SKM-1 (cell line): ENCODE data around the gene NACC2.

Source experiments
- DNase-seq: peaks from one replicate; lab custom pipeline; 2025; ENCODE audit not compliant: unreplicated experiment; lab: John Stamatoyannopoulos, UW

Gene NACC2

GRCh38 chr9:135965124-135965756 is 129.8 kb downstream of the NACC2 start:
- DNase-seq = no peak

- DNase-seq = no peak
These were observed 131.2 kb downstream of the NACC2 start for GRCh38 chr9:135963938-135964337.

- no peak for DNase-seq
These were observed 131.8 kb downstream of the NACC2 start for GRCh38 chr9:135963338-135963737.

GRCh38 chr9:135962696-135963307 is 132.3 kb downstream of the NACC2 start:
- DNase-seq = no peak

GRCh38 chr9:135961811-135962695 is 133.0 kb downstream of the NACC2 start:
- no peak for DNase-seq

GRCh38 chr9:135961277-135961715 is 133.8 kb downstream of the NACC2 start, which contains the start of gene UBAC1:
TSS of gene UBAC1 (minus strand) at chr9:135961373. CDS start at chr9:135961162, 211 bp downstream.
- DNase-seq = peak; percentile 86

GRCh38 chr9:135960411-135961276 is 134.4 kb downstream of the NACC2 start:
- peak; percentile 58 for DNase-seq

GRCh38 chr9:135959814-135960213 is 135.3 kb downstream of the NACC2 start:
- no peak for DNase-seq

- no peak for DNase-seq
These were observed 136.6 kb downstream of the NACC2 start for GRCh38 chr9:135958485-135958884.

- no peak for DNase-seq
These were observed 137.7 kb downstream of the NACC2 start for GRCh38 chr9:135957431-135957830.

GRCh38 chr9:135956802-135957174 is 138.3 kb downstream of the NACC2 start:
- no peak for DNase-seq
